Stimulated activated CD4-positive, alpha-beta T cell treated with anti-CD3 and anti-CD28 coated beads, Interleukin-4, amount 100 ng/mL, for 24 hours (primary cell): ENCODE measurements around the gene DOCK3.
"Not testable (repeated sequence)": the region's sequence is repeated elsewhere in the genome, so short reads cannot be mapped to it uniquely, and the experiment has no call there.

Experiments
- DNase-seq: peaks from one replicate; pipeline ENCODE4 v3.0.0-alpha.2; 2020

Gene DOCK3

GRCh38 chr3:51141573-51141972 lies 466.8 kb downstream of the DOCK3 start:
- DNase-seq = no peak

GRCh38 chr3:51145811-51146585 lies 471.3 kb downstream of the DOCK3 start:
- DNase-seq = no peak

GRCh38 chr3:51146781-51147180 lies 472.1 kb downstream of the DOCK3 start:
- no peak for DNase-seq

GRCh38 chr3:51156147-51156546 lies 481.4 kb downstream of the DOCK3 start:
- DNase-seq = no peak

- no peak for DNase-seq
Observed at GRCh38 chr3:51163051-51163450, 488.3 kb downstream of the DOCK3 start.

GRCh38 chr3:51173518-51174271 lies 499.0 kb downstream of the DOCK3 start:
- DNase-seq = no peak

- no peak for DNase-seq
Observed at GRCh38 chr3:51176923-51177322, 502.2 kb downstream of the DOCK3 start.

GRCh38 chr3:51186446-51186845 lies 511.7 kb downstream of the DOCK3 start:
- DNase-seq = not testable (repeated sequence)

GRCh38 chr3:51190199-51190598 lies 515.5 kb downstream of the DOCK3 start:
- DNase-seq = no peak

- DNase-seq = no peak
Observed at GRCh38 chr3:51190827-51191226, 516.1 kb downstream of the DOCK3 start.

- DNase-seq = no peak
Observed at GRCh38 chr3:51191768-51192167, 517.0 kb downstream of the DOCK3 start.

- no peak for DNase-seq
Observed at GRCh38 chr3:51198477-51198876, 523.8 kb downstream of the DOCK3 start.

GRCh38 chr3:51199296-51199695 lies 524.6 kb downstream of the DOCK3 start:
- DNase-seq = not testable (repeated sequence)

- DNase-seq = no peak
Observed at GRCh38 chr3:51216291-51216690, 541.6 kb downstream of the DOCK3 start.

- no peak for DNase-seq
Observed at GRCh38 chr3:51221959-51222358, 547.2 kb downstream of the DOCK3 start.

GRCh38 chr3:51224283-51224682 lies 549.6 kb downstream of the DOCK3 start:
- no peak for DNase-seq

- no peak for DNase-seq
Observed at GRCh38 chr3:51224843-51225242, 550.1 kb downstream of the DOCK3 start.

GRCh38 chr3:51242939-51243338 lies 568.2 kb downstream of the DOCK3 start:
- DNase-seq = no peak

- DNase-seq = no peak
Observed at GRCh38 chr3:51243924-51244323, 569.2 kb downstream of the DOCK3 start.

- no peak for DNase-seq
Observed at GRCh38 chr3:51245867-51246266, 571.1 kb downstream of the DOCK3 start.

GRCh38 chr3:51257870-51258269 lies 583.1 kb downstream of the DOCK3 start:
- DNase-seq = no peak

GRCh38 chr3:51264166-51264565 lies 589.4 kb downstream of the DOCK3 start:
- not testable (repeated sequence) for DNase-seq

GRCh38 chr3:51268132-51268531 lies 593.4 kb downstream of the DOCK3 start:
- DNase-seq = no peak

- no peak for DNase-seq
Observed at GRCh38 chr3:51269466-51269865, 594.7 kb downstream of the DOCK3 start.
